Testis (tissue), 3 donors: ENCODE measurements around the gene NTF4. TPM values are rescaled to one million over a fixed set of nuclear protein-coding genes. Genes with fewer than 3 reads are reported as not detected.
"Not testable (repeated sequence)": the region's sequence is repeated elsewhere in the genome, so short reads cannot be mapped to it uniquely, and the experiment has no call there.

ENCODE experiments used
- DNase-seq: peaks from one replicate; pipeline ENCODE4 v3.0.0-alpha.2; 2019
- H3K27ac ChIP-seq, 2 donors: fragments of 200-600 bp; sonication (generic); one replicate each; pipeline ENCODE4 v1.5.1; 2019
- H3K27me3 ChIP-seq: fragments of 200-600 bp; sonication (generic); one replicate; pipeline ENCODE4 v1.5.1; 2019
- H3K36me3 ChIP-seq: fragments of 200-600 bp; sonication (generic); one replicate; pipeline ENCODE4 v1.5.1; 2017; ENCODE audit warnings: low read depth; ENCODE audit errors: missing control alignments
- H3K4me1 ChIP-seq: fragments of 200-600 bp; sonication (generic); one replicate; pipeline ENCODE4 v1.5.1; 2019
- H3K4me3 ChIP-seq, 2 donors: fragments of 200-600 bp; sonication (generic); one replicate each; pipeline ENCODE4 v1.5.1; 2017 to 2019
- H3K9me3 ChIP-seq: fragments of 200-600 bp; sonication (generic); one replicate; pipeline ENCODE4 v1.5.1; 2017
- CTCF ChIP-seq, 3 experiments: fragments of 450-650 bp in 2 of 3; fragments of 200-600 bp in 1 of 3; sonication (generic) in 1 of 3; IDR thresholded peaks; one replicate each; pipeline ENCODE4 v1.5.1; 2016 to 2019; ENCODE audit warnings: antibody characterized with exemption in 3 of 3, mild to moderate bottlenecking in 2 of 3, moderate library complexity in 1 of 3
- POLR2A ChIP-seq: fragments of 450-650 bp; IDR thresholded peaks from one replicate; pipeline ENCODE4 v1.6.1; 2017; ENCODE audit warnings: antibody characterized with exemption, mild to moderate bottlenecking, moderate library complexity
- WGBS, 2 donors: methylation state at CpG; one replicate each; pipeline ENCODE4 v1.1.5; 2018; 5-methylcytosine and 5-hydroxymethylcytosine counted together
- intact Hi-C: fragments of 100-400 bp; cut with DNase I; formaldehyde crosslinking; loops from one replicate; pipeline ENCODE4 v1.15.1; 2023; ENCODE audit warnings: low total_unique reads
- polyA plus RNA-seq: library from polyadenylated mRNA; stranded (reverse); fragments of 350-450 nt; fragmentation: Illumina TruSeq; extraction: RNeasy Lipid Tissue Mini Kit (QIAGEN cat#74804); gene quantifications from one replicate; pipeline ENCODE4 v1.2.3, GENCODE V29; 2014; ENCODE audit warnings: low read depth, low replicate concordance; ENCODE audit not compliant: insufficient read depth
- total RNA-seq, 2 donors: library from RNA; depleted of rRNA; stranded (reverse); fragments of >200 nt; gene quantifications; one replicate each; pipeline ENCODE4 v1.2.3, GENCODE V29; 2016

NTF4 gene
- total and polyA plus RNA-seq, 3 donors from 2014 or later: 0.31 to 0.55 (median 0.49) TPM

- H3K4me3 ChIP-seq, H3K9me3 ChIP-seq, H3K27me3 ChIP-seq, H3K27ac ChIP-seq, H3K4me1 ChIP-seq, H3K36me3 ChIP-seq, DNase-seq, intact Hi-C loops: not testable (repeated sequence)
- 84 to 100% methylated on average over 1 to 4 of the region's 4 CpGs for WGBS, 2 donors
These were observed 22.0 kb downstream of the NTF4 start for GRCh38 chr19:49042666-49043065.

GRCh38 chr19:49042177-49042576 is 22.4 kb downstream of the NTF4 start:
- Histone ChIP-seq H3K4me1 (no peaks in the 10 kb centered on the region), H3K4me3 (no peak overlapping the region), H3K9me3 (no peaks in the 10 kb centered on the region), H3K27me3 (no peaks in the 10 kb centered on the region), H3K36me3 (no peaks in the 10 kb centered on the region), H3K27ac (no peak overlapping the region)
- intact Hi-C loops: no loop called here
- TF ChIP-seq CTCF (IDR thresholded peaks at IDR 0.05) (no peak), POLR2A (no peak)
- WGBS, 2 donors: 89% methylated on average over 9 to 17 of the region's 17 CpGs
- DNase-seq: no peak

- H3K9me3 ChIP-seq, H3K27ac ChIP-seq, H3K4me3 ChIP-seq, intact Hi-C loops, DNase-seq, H3K4me1 ChIP-seq, H3K27me3 ChIP-seq, H3K36me3 ChIP-seq: not testable (repeated sequence)
- 62 to 82% methylated on average over 8 to 9 of the region's 9 CpGs for WGBS, 2 donors
These were observed 24.9 kb downstream of the NTF4 start for GRCh38 chr19:49039736-49040135.

- H3K9me3 ChIP-seq, H3K36me3 ChIP-seq, intact Hi-C loops, H3K27ac ChIP-seq, H3K27me3 ChIP-seq, H3K4me1 ChIP-seq, H3K4me3 ChIP-seq, DNase-seq: not testable (repeated sequence)
- WGBS, 2 donors: 89 to 94% methylated on average over 22 to 26 of the region's 26 CpGs
These were observed 25.9 kb downstream of the NTF4 start for GRCh38 chr19:49038557-49039276.

GRCh38 chr19:49038111-49038510 is 26.5 kb downstream of the NTF4 start:
- H3K27me3 ChIP-seq, intact Hi-C loops, H3K27ac ChIP-seq, DNase-seq, H3K4me1 ChIP-seq, H3K9me3 ChIP-seq, H3K36me3 ChIP-seq, H3K4me3 ChIP-seq: not testable (repeated sequence)
- WGBS, 2 donors: 88 to 89% methylated on average over 8 of the region's 8 CpGs

GRCh38 chr19:49036815-49037214 is 27.8 kb downstream of the NTF4 start, which contains the start of gene CGB1:
TSS of gene CGB1 (minus strand) at chr19:49036895. CDS start at chr19:49036711, 184 bp downstream.
- H3K27me3 ChIP-seq, intact Hi-C loops, H3K4me1 ChIP-seq, H3K9me3 ChIP-seq, H3K36me3 ChIP-seq, H3K4me3 ChIP-seq, H3K27ac ChIP-seq: not testable (repeated sequence)
- peak; percentile 83 for DNase-seq
- peak in 2 of 3 experiments; percentile 59 to 74 for TF ChIP-seq CTCF (IDR thresholded peaks at IDR 0.05)
- 33 to 60% methylated on average over 18 of the region's 18 CpGs for WGBS, 2 donors
